Myocyte (in vitro differentiated cells): ENCODE measurements around the gene ZFAND3. TPM values are rescaled to one million over a fixed set of nuclear protein-coding genes. Genes with fewer than 3 reads are reported as not detected.

ENCODE experiments used
- DNase-seq: peaks from one replicate; pipeline ENCODE4 v3.0.0-alpha.2; 2012; ENCODE audit warnings: low read depth
- total RNA-seq: library from RNA; depleted of rRNA; stranded (reverse); fragments of >200 nt; gene quantifications from 2 replicates; pipeline ENCODE4 v1.2.3, GENCODE V29; 2014

ZFAND3 gene
- total RNA-seq, 1 donor from 2014 or later: 26.9 TPM

DNA sequence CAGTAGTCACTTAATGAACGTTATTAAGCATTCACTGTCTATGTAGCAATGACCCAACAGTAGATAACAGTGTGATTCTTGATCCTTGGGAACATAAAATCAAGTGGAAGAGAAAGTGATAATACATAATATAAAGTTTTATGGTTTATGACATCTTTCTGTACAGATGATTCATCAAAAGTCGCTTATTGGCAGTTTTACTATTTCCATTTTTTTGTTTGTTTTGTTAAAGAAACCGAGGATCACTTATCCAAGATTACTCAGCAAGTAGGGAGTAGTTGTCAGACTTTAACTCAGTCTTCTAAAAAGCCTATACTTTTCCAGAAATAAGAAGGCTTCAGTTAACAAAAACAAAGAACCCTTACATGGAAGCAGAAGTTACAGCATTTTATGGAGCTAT is 260.8 kb downstream of the ZFAND3 start:
- DNase-seq: no peak

DNA sequence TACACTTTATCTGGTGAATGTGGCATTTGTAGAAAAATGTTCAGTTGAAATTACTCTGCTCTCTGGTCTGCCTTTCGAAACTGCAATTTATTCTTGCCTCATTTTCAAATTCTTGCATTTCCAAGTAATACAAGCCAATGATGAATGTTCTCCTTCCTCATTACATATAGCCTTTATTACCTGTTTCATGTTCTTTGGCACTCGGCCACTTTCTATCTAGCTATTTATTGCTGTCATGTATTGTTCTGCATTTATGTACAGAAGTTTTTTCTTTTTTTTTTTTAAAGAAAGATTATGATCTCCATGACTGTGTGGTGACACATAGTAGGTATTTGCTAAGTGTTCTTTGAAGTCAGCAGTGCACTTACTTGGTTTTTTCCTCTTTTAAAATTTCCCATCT is 261.4 kb downstream of the ZFAND3 start:
- DNase-seq: no peak

DNA sequence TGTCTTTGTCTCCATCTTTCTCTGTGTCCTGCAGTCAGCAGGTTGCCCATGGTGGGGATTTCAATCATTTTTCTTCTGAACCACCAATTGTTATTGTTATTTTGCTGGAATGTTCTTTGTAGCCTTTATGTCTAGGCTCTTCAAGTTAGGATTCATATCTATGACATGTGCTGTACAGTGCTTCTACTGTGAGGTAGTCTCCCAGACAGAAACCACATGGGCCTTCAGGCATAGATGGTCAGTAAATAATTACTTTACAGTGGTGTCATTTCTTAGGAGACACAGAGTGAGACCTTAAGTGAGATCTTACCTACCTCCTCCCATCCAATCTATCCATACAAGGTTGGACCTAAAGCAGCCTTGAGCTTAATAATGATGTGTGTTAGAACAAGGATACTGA is 265.5 kb downstream of the ZFAND3 start:
- DNase-seq: no peak

DNA sequence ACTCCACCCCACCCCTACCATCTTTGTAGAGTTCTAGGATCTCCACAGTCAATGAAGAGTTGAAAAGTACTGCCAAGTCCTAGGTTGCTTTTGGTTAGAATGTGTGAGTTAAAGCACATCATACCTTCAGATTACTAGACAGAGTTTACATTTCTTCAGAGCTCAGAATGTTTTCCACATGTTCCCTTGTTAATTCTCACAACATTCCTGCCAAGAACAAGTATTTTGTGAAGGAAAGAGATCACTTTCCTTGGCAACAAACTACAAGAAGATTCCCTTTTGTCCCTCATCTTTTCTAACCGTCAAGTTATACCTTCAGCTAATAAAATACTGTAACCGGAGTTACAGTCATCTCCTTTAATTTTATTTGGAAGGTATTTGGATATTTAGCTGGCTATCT is 266.8 kb downstream of the ZFAND3 start:
- no peak for DNase-seq

GRCh38 chr6:38088010-38088409 is 268.5 kb downstream of the ZFAND3 start:
- DNase-seq: no peak

DNA sequence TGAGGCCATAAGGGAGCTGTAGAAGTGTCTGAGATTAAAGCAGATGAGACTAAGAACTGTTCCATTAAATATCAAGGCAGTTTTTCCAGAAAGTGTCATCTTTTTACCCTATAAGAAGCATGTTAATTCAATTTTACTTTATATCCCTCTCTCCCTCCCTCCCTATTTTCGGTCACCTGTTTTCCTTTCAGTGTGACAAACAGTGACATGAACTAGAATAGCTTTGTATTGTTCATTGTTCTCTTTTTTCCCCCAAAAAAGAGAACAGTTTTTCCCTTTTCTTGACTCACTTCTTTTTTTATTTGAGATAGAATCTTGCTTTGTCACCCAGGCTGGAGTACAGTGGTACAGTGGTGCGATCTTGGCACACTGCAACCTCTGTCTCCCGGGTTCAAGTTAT is 269.3 kb downstream of the ZFAND3 start:
- DNase-seq: no peak

GRCh38 chr6:38091613-38092012 is 272.1 kb downstream of the ZFAND3 start:
- DNase-seq: peak; percentile 5

DNA sequence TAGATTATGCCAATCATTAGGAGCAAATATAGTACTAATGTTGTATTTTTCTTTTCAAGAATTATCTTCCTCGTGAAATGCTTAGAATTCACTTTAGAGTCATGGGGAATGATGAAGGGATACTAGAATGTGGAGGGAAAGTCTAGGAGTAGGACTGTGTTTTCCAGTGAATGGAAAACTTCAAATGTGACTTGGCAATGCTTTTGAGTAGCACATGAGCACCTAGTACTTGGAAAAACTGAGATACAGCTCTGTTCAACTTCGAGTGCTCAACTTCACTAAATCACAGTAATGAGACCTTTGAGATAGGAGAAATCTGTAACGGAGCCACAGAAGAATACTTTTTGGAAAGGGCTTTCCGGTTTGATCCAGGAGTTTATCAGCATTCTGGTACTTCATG is 272.9 kb downstream of the ZFAND3 start:
- no peak for DNase-seq

GRCh38 chr6:38092964-38093363 is 273.4 kb downstream of the ZFAND3 start:
- no peak for DNase-seq

DNA sequence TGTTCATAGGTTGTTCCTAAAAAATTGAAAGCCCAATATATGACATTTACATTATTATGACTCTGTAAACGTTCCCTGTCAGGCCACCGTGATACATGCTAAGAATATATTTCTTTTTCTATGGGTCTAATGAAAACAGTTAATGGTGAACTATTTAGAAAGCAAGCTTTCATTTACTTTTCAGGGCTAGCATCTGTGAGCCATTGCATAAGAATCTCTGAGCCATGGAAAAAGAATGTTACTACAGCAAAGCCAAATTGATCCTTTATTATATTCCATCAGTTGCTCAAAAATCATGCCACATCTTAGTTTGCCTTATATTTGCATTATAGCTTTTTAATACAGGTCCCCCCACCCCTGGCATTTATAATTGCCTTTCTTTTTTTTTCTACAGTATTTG is 275.5 kb downstream of the ZFAND3 start:
- DNase-seq: peak; percentile 13

- no peak for DNase-seq
Observed at GRCh38 chr6:38099221-38099620, 279.7 kb downstream of the ZFAND3 start.

DNA sequence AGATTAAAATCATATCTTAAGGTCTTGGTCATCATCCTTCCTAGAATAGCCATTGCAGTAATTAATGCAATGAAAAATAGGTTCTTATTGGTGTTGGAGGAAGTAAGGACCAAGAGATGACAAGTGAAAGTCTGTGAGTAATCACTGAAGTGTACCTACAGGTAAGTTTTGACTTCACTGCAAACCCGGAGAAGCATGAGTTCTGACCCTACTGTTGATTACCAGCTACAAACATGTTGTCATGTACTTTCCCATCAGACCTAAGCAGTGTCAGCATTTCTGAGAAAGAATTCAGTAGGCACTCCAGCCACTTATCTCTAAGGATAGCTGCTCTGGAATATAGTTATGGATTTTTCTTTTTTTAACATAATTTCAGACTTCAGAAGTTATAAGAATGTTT is 280.9 kb downstream of the ZFAND3 start:
- no peak for DNase-seq

DNA sequence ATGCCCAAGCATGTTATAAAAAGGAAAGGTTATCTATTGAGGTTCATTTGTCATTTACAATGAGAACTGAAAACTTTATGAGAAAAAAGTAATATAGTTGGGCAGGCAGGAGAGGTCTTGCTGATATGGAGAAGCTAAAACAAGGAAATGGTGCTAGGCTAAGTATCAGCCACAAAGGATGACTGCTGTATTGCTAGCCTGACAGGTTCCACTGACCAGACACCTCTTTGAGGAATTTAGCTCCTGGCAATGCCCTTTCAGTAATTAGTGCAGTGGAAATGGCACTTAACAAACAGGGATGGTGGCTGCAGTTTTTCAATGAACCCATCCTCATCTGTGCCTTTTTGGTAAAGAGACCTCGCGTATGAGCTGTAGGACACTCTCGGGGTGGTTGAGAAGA is 284.4 kb downstream of the ZFAND3 start:
- no peak for DNase-seq

- no peak for DNase-seq
Observed at GRCh38 chr6:38105066-38105465, 285.5 kb downstream of the ZFAND3 start.

DNA sequence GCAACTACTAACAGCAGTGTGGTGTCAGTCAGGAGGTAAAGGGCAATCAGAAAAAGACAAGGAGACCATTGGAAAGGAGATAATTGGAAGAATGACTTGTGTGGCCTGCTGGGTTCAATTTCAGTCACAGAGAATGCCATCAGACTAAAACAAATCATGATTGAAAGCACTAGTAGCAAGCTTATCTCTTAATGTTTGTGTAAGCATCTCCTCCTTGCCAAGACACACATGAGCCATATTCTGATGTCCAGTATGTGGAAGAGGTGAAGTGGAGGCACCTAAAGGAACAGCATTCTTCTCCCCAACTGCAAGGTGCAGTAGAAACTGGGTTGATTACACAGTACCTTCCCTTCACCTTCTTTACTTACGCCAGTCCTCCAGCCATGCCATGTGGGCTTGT is 287.5 kb downstream of the ZFAND3 start:
- DNase-seq: no peak

DNA sequence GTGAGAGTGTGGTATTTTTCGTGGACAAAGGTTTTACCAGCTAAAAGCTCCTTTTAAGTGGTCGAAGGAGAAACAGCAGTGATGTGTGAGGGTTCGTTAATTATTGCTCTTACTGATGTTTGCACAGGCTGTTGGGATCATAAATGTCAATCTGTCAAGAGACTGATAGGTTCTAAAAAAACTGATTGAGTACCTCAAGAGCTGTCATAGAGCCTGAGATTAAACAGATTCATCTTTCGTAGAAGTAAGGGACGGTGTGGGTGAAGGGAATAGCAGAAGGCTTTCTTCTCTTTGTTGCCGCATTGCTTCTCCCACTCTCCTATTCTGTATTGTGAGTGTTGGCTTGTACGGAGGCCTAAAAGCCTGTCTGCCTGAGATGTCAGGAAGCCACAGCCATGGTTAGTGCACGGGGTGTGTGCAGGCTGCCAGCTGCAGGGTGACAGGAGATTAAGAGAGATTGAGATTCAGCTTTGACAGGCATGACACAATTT is 291.0 kb downstream of the ZFAND3 start:
- peak; percentile 75 for DNase-seq

DNA sequence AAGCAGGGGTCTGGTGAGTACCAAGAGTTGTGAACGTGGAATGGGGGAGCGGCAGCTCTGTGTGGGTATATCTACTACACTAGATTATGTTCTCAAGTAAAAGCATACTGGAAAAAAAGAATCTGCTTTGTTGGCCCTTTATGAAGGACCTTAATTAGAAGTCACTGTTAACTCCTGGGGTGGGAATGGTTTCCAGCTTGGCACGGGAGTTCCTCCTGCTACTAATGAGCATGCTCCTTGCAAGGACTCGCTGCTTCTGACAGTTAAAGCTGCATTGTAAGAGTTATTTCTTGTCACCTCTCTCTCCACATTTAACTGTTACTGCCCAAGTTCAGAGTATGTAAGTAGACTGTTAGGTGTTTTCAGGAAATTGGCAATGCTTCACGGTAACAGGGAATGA is 292.7 kb downstream of the ZFAND3 start:
- DNase-seq: no peak

DNA sequence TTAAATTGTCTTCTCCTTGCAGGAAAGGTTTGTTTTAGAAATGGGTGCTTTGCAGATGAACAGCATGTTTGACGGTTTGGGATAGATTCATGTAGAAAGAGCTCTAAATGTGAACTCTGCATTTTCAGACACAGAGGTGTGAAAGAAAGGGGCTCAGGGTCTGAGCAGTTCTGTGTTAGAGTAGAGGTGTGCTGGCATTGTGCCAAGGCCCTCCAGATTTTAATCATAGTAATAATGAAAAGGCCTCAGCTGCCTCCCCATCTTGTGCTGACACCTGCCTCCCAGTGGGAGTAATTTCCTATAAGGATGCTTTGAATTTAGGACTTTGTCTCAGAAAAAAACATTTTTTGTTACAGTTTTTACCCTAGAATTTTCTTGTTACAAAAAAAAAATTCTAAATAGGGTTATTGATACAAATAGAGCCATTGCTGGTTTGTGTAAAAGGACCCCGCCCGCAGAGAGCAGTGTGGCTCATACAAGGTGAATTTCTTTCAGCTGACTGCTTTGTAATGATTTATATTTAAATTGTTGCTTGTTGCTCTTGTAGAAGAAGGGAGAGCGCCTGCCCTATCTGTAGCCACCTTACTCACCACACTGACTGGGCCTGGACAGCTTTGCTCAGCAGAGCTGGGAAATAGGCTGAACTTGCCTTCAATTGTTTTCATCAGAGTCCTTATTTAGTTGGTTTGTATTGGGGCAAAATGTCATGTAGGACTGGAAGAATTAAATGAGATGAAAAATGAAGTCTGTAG is 294.5 kb downstream of the ZFAND3 start:
- peak; percentile 32 for DNase-seq

GRCh38 chr6:38114976-38115625 is 295.6 kb downstream of the ZFAND3 start:
- DNase-seq: peak; percentile 43

DNA sequence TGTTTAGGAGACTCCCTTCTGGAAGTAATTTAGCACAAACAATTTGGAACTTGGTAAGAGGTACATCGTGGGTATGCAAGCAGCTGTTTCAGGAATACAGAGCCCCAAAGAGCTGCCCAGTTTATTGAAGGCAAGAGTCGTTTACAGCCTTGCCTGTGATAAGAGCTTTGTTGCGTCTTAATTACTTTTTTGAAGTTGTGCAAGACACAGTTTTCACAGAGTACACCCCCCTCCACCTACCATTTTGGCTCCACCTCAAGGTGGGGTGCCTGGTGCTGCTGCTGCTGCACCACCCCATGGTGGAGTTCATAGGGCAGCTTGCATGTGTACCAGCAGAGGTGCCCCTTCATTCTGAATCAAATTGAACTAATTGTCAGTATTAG is 296.1 kb downstream of the ZFAND3 start:
- no peak for DNase-seq

- no peak for DNase-seq
Observed at GRCh38 chr6:38116248-38116647, 296.7 kb downstream of the ZFAND3 start.

- DNase-seq: peak; percentile 9
Observed at GRCh38 chr6:38117281-38117680, 297.8 kb downstream of the ZFAND3 start.

- DNase-seq: no peak
Observed at GRCh38 chr6:38118791-38119365, 299.4 kb downstream of the ZFAND3 start.
